NK-92 (cell line): ENCODE measurements around the gene NBEAL2.
"Not testable (repeated sequence)": the region's sequence is repeated elsewhere in the genome, so short reads cannot be mapped to it uniquely, and the experiment has no call there.

Source experiments
- DNase-seq: peaks from one replicate; lab custom pipeline; 2025; ENCODE audit not compliant: unreplicated experiment; lab: John Stamatoyannopoulos, UW

NBEAL2 gene

GRCh38 chr3:47009225-47010110 lies 30.0 kb downstream of the NBEAL2 start:
- no peak for DNase-seq

- DNase-seq: no peak
These were observed 30.7 kb downstream of the NBEAL2 start for GRCh38 chr3:47010111-47010712.

GRCh38 chr3:47010910-47011309 lies 31.4 kb downstream of the NBEAL2 start:
- no peak for DNase-seq

- no peak for DNase-seq
These were observed 31.9 kb downstream of the NBEAL2 start for GRCh38 chr3:47011371-47011770.

GRCh38 chr3:47012342-47013230 lies 33.1 kb downstream of the NBEAL2 start:
- no peak for DNase-seq

GRCh38 chr3:47013231-47013630 lies 33.8 kb downstream of the NBEAL2 start:
- DNase-seq: no peak

GRCh38 chr3:47014036-47014435 lies 34.6 kb downstream of the NBEAL2 start:
- no peak for DNase-seq

GRCh38 chr3:47015151-47015550 lies 35.7 kb downstream of the NBEAL2 start:
- DNase-seq: no peak

- DNase-seq: no peak
These were observed 36.8 kb downstream of the NBEAL2 start for GRCh38 chr3:47016086-47016933.

- DNase-seq: no peak
These were observed 37.5 kb downstream of the NBEAL2 start for GRCh38 chr3:47016934-47017435.

- DNase-seq: no peak
These were observed 38.2 kb downstream of the NBEAL2 start for GRCh38 chr3:47017504-47018268.

- no peak for DNase-seq
These were observed 38.8 kb downstream of the NBEAL2 start for GRCh38 chr3:47018269-47018611.

- no peak for DNase-seq
These were observed 39.7 kb downstream of the NBEAL2 start for GRCh38 chr3:47019201-47019600.

GRCh38 chr3:47020311-47020710 lies 40.8 kb downstream of the NBEAL2 start:
- no peak for DNase-seq

GRCh38 chr3:47022641-47023071 lies 43.2 kb downstream of the NBEAL2 start:
- no peak for DNase-seq

GRCh38 chr3:47024932-47025331 lies 45.5 kb downstream of the NBEAL2 start:
- DNase-seq: no peak

- not testable (repeated sequence) for DNase-seq
These were observed 47.0 kb downstream of the NBEAL2 start for GRCh38 chr3:47026432-47026831.

GRCh38 chr3:47028146-47028545 lies 48.7 kb downstream of the NBEAL2 start:
- no peak for DNase-seq

GRCh38 chr3:47028667-47029066 lies 49.2 kb downstream of the NBEAL2 start:
- DNase-seq: no peak

GRCh38 chr3:47031041-47031440 lies 51.6 kb downstream of the NBEAL2 start:
- not testable (repeated sequence) for DNase-seq
